Measurements from ENCODE around the gene CNNM4.

CNNM4 gene

GRCh38 chr2:96759548-96759947 is 1.2 kb upstream of the CNNM4 start:
- DNase-seq (ENCODE audit: low read depth), result no peak

DNA sequence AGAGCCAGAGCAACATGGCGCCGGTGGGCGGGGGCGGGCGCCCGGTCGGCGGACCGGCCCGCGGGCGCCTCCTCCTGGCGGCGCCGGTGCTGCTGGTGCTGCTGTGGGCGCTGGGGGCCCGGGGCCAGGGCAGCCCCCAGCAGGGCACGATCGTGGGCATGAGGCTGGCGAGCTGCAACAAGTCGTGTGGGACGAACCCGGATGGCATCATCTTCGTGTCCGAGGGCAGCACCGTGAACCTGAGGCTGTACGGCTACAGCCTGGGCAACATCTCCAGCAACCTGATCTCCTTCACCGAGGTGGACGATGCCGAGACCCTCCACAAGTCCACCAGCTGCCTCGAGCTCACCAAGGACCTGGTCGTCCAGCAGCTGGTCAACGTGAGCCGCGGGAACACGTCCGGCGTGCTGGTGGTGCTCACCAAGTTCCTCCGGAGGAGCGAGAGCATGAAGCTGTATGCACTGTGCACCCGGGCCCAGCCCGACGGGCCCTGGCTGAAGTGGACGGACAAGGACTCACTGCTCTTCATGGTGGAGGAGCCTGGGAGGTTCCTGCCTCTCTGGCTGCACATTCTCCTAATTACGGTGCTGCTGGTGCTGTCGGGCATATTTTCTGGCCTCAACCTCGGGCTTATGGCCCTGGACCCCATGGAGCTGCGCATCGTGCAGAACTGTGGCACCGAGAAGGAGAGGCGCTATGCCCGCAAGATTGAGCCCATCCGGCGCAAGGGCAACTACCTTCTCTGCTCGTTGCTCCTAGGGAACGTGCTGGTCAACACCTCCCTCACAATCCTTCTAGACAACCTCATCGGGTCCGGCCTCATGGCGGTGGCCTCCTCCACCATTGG is 507 bp downstream of the CNNM4 start:
- DNase-seq (ENCODE audit: low read depth), result no peak

GRCh38 chr2:96762529-96763311 is 2.0 kb downstream of the CNNM4 start:
- no peak for DNase-seq (ENCODE audit: low read depth)

GRCh38 chr2:96763511-96764252 is 3.0 kb downstream of the CNNM4 start:
- no peak for DNase-seq (ENCODE audit: low read depth)

DNA sequence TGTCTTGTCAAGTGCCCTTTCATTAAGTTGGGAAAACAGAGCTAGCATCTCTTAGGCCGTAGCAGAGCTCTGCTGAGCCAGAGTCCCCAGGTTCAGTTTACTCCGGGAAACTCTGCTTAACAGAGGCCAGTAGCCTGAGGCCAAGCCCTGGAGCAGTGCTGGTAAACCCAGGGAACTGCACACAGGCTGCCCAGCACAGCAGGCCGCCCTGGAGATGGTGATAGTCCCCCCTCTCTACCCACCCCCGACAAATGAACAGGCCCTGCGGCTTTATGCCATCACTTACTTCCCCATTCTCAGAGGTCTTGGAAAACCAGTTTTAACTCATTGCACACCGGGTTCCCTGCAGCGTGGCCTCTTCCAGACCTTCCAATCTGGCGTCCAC is 3.5 kb downstream of the CNNM4 start:
- DNase-seq (ENCODE audit: low read depth), result no peak

GRCh38 chr2:96767135-96767871 is 6.6 kb downstream of the CNNM4 start:
- no peak for DNase-seq (ENCODE audit: low read depth)

- DNase-seq (ENCODE audit: low read depth), result no peak
Observed at GRCh38 chr2:96768083-96768561, 7.4 kb downstream of the CNNM4 start.

- no peak for DNase-seq (ENCODE audit: low read depth)
Observed at GRCh38 chr2:96769814-96770213, 9.1 kb downstream of the CNNM4 start.

- no peak for DNase-seq (ENCODE audit: low read depth)
Observed at GRCh38 chr2:96770442-96771202, 9.9 kb downstream of the CNNM4 start.

DNA sequence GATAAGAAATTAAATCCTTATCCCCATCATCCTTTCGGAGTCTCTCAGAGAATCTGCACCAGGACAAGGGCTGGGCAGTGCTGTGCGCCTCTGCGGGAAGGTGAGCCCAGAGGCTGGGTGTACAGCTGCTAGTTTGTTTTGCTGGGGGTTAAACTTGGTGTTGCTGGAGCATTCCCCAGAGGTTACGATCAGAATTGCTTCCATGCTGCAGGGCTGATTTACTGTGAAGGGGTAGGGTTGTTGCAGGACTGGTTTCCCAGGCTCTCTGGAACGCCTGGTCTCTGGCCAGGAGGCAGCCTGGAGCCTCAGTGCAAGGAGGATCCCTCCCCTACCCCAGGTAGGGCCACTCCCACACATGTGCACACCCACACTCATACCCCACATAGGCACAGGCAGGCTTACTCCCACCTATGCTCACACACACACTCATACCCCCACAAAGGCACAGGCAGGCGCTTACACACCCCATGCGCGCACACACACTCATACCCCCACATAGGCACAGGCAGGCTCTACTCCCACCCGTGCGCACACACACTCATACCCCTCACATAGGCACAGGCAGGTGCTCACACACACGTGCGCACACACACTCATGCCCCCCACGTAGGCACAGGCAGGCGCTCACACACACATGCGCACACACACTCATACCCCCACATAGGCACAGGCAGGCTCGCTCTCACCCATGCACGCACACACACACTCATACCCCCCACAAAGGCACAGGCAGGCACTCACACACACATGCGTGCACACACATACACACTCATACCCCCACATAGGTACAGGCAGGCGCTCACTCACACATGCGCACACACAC is 11.3 kb downstream of the CNNM4 start:
- DNase-seq (ENCODE audit: low read depth), result no peak

DNA sequence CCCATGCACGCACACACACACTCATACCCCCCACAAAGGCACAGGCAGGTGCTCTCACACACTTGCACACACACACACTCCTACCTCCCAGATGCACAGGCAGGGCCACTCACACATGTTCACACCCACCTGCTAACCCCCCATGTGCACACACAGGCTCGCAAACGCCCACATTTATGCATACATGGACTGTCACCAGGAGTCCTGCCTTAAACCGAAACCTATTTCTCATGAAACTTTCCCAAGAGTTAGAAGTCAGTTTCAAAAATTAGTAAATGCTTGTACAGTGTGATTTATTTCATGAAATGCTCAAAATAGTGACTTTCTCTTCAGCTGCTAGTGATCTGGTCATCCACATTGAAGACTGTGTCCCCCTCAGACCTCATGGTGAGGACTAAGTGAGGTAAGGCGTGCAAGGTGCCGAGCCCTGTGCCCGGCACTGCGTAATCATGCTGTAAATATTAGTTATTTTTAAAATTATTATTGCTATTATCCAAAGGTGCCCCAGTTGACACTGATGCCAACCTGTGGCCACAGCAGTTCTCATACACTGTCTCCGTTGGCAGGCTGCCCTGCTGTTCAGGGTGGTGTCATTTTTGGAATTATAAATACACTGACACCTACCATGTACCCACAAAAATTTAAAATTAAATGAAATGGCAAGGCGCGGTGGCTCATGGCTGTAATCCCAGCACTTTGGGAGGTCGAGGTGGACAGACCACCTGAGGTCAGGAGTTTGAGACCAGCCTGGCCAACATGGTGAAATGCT is 12.4 kb downstream of the CNNM4 start:
- DNase-seq (ENCODE audit: low read depth), result no peak

DNA sequence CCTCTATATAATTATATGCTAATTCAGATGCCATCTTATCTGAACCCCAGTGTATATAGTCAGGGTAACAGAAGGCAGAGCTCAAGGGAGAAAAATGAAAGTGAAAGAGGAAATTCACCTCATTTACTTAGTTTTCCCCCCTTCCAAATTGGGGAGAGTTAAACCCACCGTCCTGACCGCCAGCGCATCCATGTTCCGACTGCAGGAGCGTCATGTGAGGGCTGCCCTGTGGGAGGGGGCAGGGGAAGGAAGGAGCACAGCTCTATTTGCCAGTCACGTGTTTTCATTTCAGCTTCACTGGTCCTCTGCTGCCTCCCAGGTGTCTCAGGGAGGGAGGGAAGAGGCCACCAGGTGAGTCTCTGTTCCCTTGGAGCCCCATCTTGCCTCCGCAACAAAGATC is 13.2 kb downstream of the CNNM4 start:
- DNase-seq (ENCODE audit: low read depth), result no peak

GRCh38 chr2:96775160-96775559 is 14.5 kb downstream of the CNNM4 start:
- no peak for DNase-seq (ENCODE audit: low read depth)

DNA sequence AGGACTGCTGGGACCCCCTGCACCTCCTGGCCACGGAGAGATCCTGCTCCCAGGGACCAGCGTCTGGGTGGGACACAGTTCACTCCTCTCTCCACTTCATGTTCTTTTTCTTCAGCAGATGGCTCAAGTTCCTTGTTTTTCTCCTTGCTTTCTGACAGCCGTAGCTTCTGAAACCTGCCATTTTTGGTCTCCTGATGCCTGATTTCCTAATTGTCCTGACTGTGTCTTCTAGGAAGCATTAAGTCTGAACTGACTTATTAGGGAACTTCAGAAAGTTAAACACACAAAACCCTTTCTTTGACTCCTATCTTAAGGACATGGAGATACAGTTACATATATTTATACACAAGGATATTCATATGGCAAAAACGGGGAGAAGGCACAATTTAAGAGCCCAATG is 22.7 kb downstream of the CNNM4 start:
- DNase-seq (ENCODE audit: low read depth), result no peak

DNA sequence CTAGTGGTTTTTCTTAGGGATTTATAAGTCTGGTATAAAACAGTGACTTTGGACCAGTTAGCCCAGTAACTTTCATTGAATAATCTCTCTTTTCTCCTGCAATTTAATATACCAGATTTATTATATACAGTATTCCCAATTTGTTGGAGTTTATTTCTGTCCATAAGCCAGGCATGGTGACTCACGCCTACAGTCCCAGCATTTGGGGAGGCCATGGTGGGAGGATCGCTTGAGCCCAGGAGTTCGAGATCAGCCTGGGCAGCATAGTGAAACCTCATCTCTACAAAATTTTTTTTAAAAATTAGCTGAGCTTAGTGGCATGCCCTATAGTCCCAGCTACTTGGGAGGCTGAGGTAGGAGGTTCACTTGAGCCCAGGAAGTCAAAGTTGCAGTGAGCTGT is 26.7 kb downstream of the CNNM4 start:
- DNase-seq (ENCODE audit: low read depth), result no peak

- no peak for DNase-seq (ENCODE audit: low read depth)
Observed at GRCh38 chr2:96788442-96789244, 27.9 kb downstream of the CNNM4 start.

DNA sequence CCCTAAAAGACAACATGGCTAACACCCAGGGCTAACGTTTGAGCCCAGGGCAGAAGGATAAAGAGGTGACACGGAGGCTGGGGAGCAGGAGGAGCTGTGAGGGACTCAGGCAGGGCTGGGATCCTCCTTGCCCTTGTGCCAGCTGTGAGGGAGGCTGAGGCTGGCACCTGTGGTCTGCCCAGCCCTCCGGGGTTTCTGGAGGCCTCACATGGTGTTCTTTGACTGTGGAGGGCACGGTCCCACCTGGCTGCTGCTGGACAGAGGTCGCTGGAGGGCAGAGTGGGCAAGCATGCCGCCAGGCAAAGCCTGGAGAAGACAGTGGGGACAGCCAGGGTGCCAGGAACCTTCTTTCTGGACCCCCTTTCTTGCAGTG is 28.5 kb downstream of the CNNM4 start:
- DNase-seq (ENCODE audit: low read depth), result no peak

Data from stimulated activated CD8-positive, alpha-beta memory T cell treated with anti-CD3 and anti-CD28 coated beads, Interleukin-7, amount 100 ng/mL, for 24 hours (primary cell).